ENCODE measurements around the gene ICAM2.

The ICAM2 gene

GRCh38 chr17:64001091-64001579 is 19.3 kb downstream of the ICAM2 start:
- no peaks in the 10 kb centered on the region for H3K27me3 ChIP-seq (ENCODE audit: insufficient read depth, low read length, poor library complexity, severe bottlenecking)
- H3K9me2 ChIP-seq (replicated peaks; ENCODE audit: low read depth, low read length), result no peaks in the 10 kb centered on the region
- H3K4me3 ChIP-seq (ENCODE audit: low read length, poor library complexity, severe bottlenecking), result no peak overlapping the region
- no peaks in the 10 kb centered on the region for H3F3A ChIP-seq (ENCODE audit: low read depth)
- no peaks in the 10 kb centered on the region for H3K9me3 ChIP-seq (ENCODE audit: insufficient read depth, low read depth, low read length)
- no peaks in the 10 kb centered on the region for H4K20me1 ChIP-seq (ENCODE audit: insufficient read depth, low read length, poor library complexity, severe bottlenecking)
- TF ChIP-seq EZH2phosphoT487 (IDR thresholded peaks at IDR 0.05; ENCODE audit: borderline replicate concordance), result no peak
- TF ChIP-seq CTCF (conservative IDR thresholded peaks at IDR 0.05; ENCODE audit: low read length), result no peak
- no peak overlapping the region for H2AFZ ChIP-seq (ENCODE audit: low read length)
- peaks cover 37% of the 10 kb centered on the region; the same call in 1 of the 2 replicates for H3K36me3 ChIP-seq (ENCODE audit: insufficient read depth, low read length)
- no peaks in the 10 kb centered on the region for H3K79me2 ChIP-seq (ENCODE audit: insufficient read depth, low read length)
- no peak overlapping the region for H3K4me2 ChIP-seq (ENCODE audit: low read depth, low read length, poor library complexity, severe bottlenecking)
- no peak overlapping the region for H3K9ac ChIP-seq (ENCODE audit: low read depth, low read length, poor library complexity, severe bottlenecking)
- H3K4me1 ChIP-seq (ENCODE audit: insufficient read depth, low read length, poor library complexity, severe bottlenecking), result peaks cover 9% of the 10 kb centered on the region

GRCh38 chr17:63999680-64000531 is 20.5 kb downstream of the ICAM2 start:
- Histone ChIP-seq H3K36me3 (ENCODE audit: insufficient read depth, low read length) (peaks cover 31% of the 10 kb centered on the region; the same call in 1 of the 2 replicates), H3K4me1 (ENCODE audit: insufficient read depth, low read length, poor library complexity, severe bottlenecking) (peaks cover 9% of the 10 kb centered on the region), H3K4me3 (ENCODE audit: low read length, poor library complexity, severe bottlenecking) (no peak overlapping the region), H3K9ac (ENCODE audit: low read depth, low read length, poor library complexity, severe bottlenecking) (no peak overlapping the region), H3K27me3 (ENCODE audit: insufficient read depth, low read length, poor library complexity, severe bottlenecking) (no peaks in the 10 kb centered on the region), H3K9me3 (ENCODE audit: insufficient read depth, low read depth, low read length) (no peaks in the 10 kb centered on the region), H4K20me1 (ENCODE audit: insufficient read depth, low read length, poor library complexity, severe bottlenecking) (no peaks in the 10 kb centered on the region), H3K79me2 (ENCODE audit: insufficient read depth, low read length) (no peaks in the 10 kb centered on the region), H2AFZ (ENCODE audit: low read length) (no peak overlapping the region), H3K4me2 (ENCODE audit: low read depth, low read length, poor library complexity, severe bottlenecking) (no peak overlapping the region), H3K9me2 (replicated peaks; ENCODE audit: low read depth, low read length) (no peaks in the 10 kb centered on the region), H3F3A (ENCODE audit: low read depth) (no peaks in the 10 kb centered on the region)
- no peak for TF ChIP-seq EZH2phosphoT487 (IDR thresholded peaks at IDR 0.05; ENCODE audit: borderline replicate concordance)
- TF ChIP-seq CTCF (conservative IDR thresholded peaks at IDR 0.05; ENCODE audit: low read length), result no peak

GRCh38 chr17:63998721-63999679 is 21.4 kb downstream of the ICAM2 start:
- no peak for TF ChIP-seq CTCF (conservative IDR thresholded peaks at IDR 0.05; ENCODE audit: low read length)
- no peak for TF ChIP-seq EZH2phosphoT487 (IDR thresholded peaks at IDR 0.05; ENCODE audit: borderline replicate concordance)
- H3F3A ChIP-seq (ENCODE audit: low read depth), result no peaks in the 10 kb centered on the region
- H3K4me2 ChIP-seq (ENCODE audit: low read depth, low read length, poor library complexity, severe bottlenecking), result peak overlapping the region; percentile 57
- H3K9me3 ChIP-seq (ENCODE audit: insufficient read depth, low read depth, low read length), result no peaks in the 10 kb centered on the region
- H3K36me3 ChIP-seq (ENCODE audit: insufficient read depth, low read length), result peaks cover 22% of the 10 kb centered on the region; the same call in 1 of the 2 replicates
- H3K9me2 ChIP-seq (replicated peaks; ENCODE audit: low read depth, low read length), result no peaks in the 10 kb centered on the region
- H4K20me1 ChIP-seq (ENCODE audit: insufficient read depth, low read length, poor library complexity, severe bottlenecking), result no peaks in the 10 kb centered on the region
- H3K4me1 ChIP-seq (ENCODE audit: insufficient read depth, low read length, poor library complexity, severe bottlenecking), result peaks cover 9% of the 10 kb centered on the region
- no peaks in the 10 kb centered on the region for H3K27me3 ChIP-seq (ENCODE audit: insufficient read depth, low read length, poor library complexity, severe bottlenecking)
- no peaks in the 10 kb centered on the region for H3K79me2 ChIP-seq (ENCODE audit: insufficient read depth, low read length)
- peak overlapping the region; percentile 69 for H3K4me3 ChIP-seq (ENCODE audit: low read length, poor library complexity, severe bottlenecking)
- peak overlapping the region; percentile 20 for H3K9ac ChIP-seq (ENCODE audit: low read depth, low read length, poor library complexity, severe bottlenecking)
- H2AFZ ChIP-seq (ENCODE audit: low read length), result peak overlapping the region; percentile 34

All from Loucy (cell line).